GM23338 (cell line): ENCODE data around the gene PDE7B. TPM values are rescaled to one million over a fixed set of nuclear protein-coding genes. Genes with fewer than 3 reads are reported as not detected.

ENCODE experiments used
- CREB1 ChIP-seq: fragments of 250-450 bp; sonication (Bioruptor Pico); IDR thresholded peaks from 2 replicates; pipeline ENCODE4 v1.5.0; 2020; ENCODE audit warnings: low read depth, mild to moderate bottlenecking, moderate library complexity
- CTCF ChIP-seq, 2 experiments: fragments of 200-600 bp in 1 of 2; sonication (generic) in 1 of 2; conservative IDR thresholded peaks; 2 replicates each; pipeline versions ENCODE4 v1.5.1 to v1.6.1; 2016 to 2017; ENCODE audit warnings: antibody characterized with exemption in 2 of 2, low read depth in 2 of 2, mild to moderate bottlenecking in 2 of 2, moderate library complexity in 1 of 2
- ETS1 ChIP-seq: IDR thresholded peaks from 2 replicates; pipeline ENCODE4 v1.6.1; 2016; ENCODE audit warnings: antibody characterized with exemption
- EZH2 ChIP-seq: fragments of 200-600 bp; sonication (generic); IDR thresholded peaks from one replicate; pipeline ENCODE4 v1.8.0; 2017; ENCODE audit warnings: antibody characterized with exemption, mild to moderate bottlenecking, low read depth; ENCODE audit not compliant: unreplicated experiment
- EZH2phosphoT487 ChIP-seq: fragments of 200-600 bp; sonication (generic); IDR thresholded peaks from one replicate; pipeline ENCODE4 v1.8.1; 2018; ENCODE audit warnings: antibody characterized with exemption; ENCODE audit not compliant: unreplicated experiment
- JUNB ChIP-seq: IDR thresholded peaks from one replicate; pipeline ENCODE4 v1.6.1; 2016; ENCODE audit warnings: antibody characterized with exemption; ENCODE audit not compliant: unreplicated experiment
- NANOG ChIP-seq: IDR thresholded peaks from 2 replicates; pipeline ENCODE4 v1.6.1; 2016; ENCODE audit warnings: antibody characterized with exemption, borderline replicate concordance
- REST ChIP-seq: IDR thresholded peaks from one replicate; pipeline ENCODE4 v1.6.1; 2018; ENCODE audit warnings: antibody characterized with exemption; ENCODE audit not compliant: unreplicated experiment
- STAT1 ChIP-seq: IDR thresholded peaks from one replicate; pipeline ENCODE4 v1.6.1; 2016; ENCODE audit warnings: antibody characterized with exemption; ENCODE audit not compliant: unreplicated experiment
- ZNF331 ChIP-seq: fragments of 250-450 bp; sonication (Bioruptor Pico); IDR thresholded peaks from 2 replicates; pipeline ENCODE4 v1.5.0; 2020; ENCODE audit warnings: low read depth, mild to moderate bottlenecking, moderate library complexity
- ZNF462 ChIP-seq: fragments of 250-450 bp; sonication (Bioruptor Pico); IDR thresholded peaks from 2 replicates; pipeline ENCODE4 v1.5.0; 2020; ENCODE audit warnings: mild to moderate bottlenecking, moderate library complexity
- polyA plus RNA-seq: library from polyadenylated mRNA; unstranded; fragments of >200 nt; fragmentation: Nextera tagmentation; extraction: Ambion mirVana; gene quantifications from 2 replicates; pipeline ENCODE4 v1.2.1, GENCODE V29; 2016
- total RNA-seq: library from RNA; depleted of rRNA; stranded (reverse); fragments of >200 nt; shearing (Covaris generic); gene quantifications from 2 replicates; pipeline ENCODE4 v1.2.3, GENCODE V29; 2014

The PDE7B gene
- total and polyA plus RNA-seq, 2 experiments from 2014 or later: 0.07 TPM; not detected in 1

- TF ChIP-seq ZNF462 (CRISPR knock-in tag) (no peak), CREB1 (CRISPR knock-in tag) (no peak), NANOG (no peak), EZH2 (no peak), JUNB (no peak), EZH2phosphoT487 (no peak), REST (no peak), ETS1 (no peak), STAT1 (no peak), ZNF331 (CRISPR knock-in tag) (no peak), CTCF (conservative IDR thresholded peaks at IDR 0.05; ENCODE audit: low read depth in 2 of 2) (no peak)
Observed at GRCh38 chr6:135932651-135933050, 81.2 kb downstream of the PDE7B start (continued).
